ENCODE measurements around the gene MRPL23.

MRPL23 gene

GRCh38 chr11:1998290-1998689 lies 51.2 kb downstream of the MRPL23 start:
- no peak for DNase-seq

GRCh38 chr11:1998861-1999260 lies 51.7 kb downstream of the MRPL23 start:
- no peak for DNase-seq

GRCh38 chr11:2002042-2002776 lies 55.1 kb downstream of the MRPL23 start:
- no peak for DNase-seq

- DNase-seq, result no peak
Measured at GRCh38 chr11:2002807-2003206, 55.7 kb downstream of the MRPL23 start.

- no peak for DNase-seq
Measured at GRCh38 chr11:2004466-2004865, 57.3 kb downstream of the MRPL23 start.
